CD4-positive, alpha-beta memory T cell (primary cell): ENCODE data around the gene OSBP2. TPM values are rescaled to one million over a fixed set of nuclear protein-coding genes. Genes with fewer than 3 reads are reported as not detected.

Source experiments
- CTCF ChIA-PET: fragments of 350-600 bp; sonication (Branson Sonifier 250); formaldehyde crosslinking; loops from one replicate; lab custom pipeline; 2021; ENCODE audit warnings: inconsistent platforms; ENCODE audit not compliant: partially characterized antibody; lab: Charles Lee
- POLR2A ChIA-PET: fragments of 350-600 bp; sonication (Branson Sonifier 250); formaldehyde crosslinking; loops from one replicate; lab custom pipeline; 2021; ENCODE audit not compliant: partially characterized antibody; lab: Charles Lee
- DNase-seq, 5 donors: peaks; one replicate each; pipeline versions ENCODE4 v3.0.0 to v3.0.0-alpha.2; 2020 to 2022; ENCODE audit warnings: mixed read lengths in 1 of 5
- H3K27ac ChIP-seq: one replicate; pipeline ENCODE4 v1.7.0; 2013; ENCODE audit warnings: low read depth, low read length
- H3K27me3 ChIP-seq: 2 replicates; pipeline ENCODE4 v1.7.0; 2013; ENCODE audit warnings: mild to moderate bottlenecking, low read length, moderate library complexity; ENCODE audit not compliant: insufficient read depth
- H3K36me3 ChIP-seq: 2 replicates; pipeline ENCODE4 v1.7.0; 2013; ENCODE audit warnings: mild to moderate bottlenecking, low read length, moderate library complexity; ENCODE audit not compliant: insufficient read depth
- H3K4me1 ChIP-seq: 2 replicates; pipeline ENCODE4 v1.7.0; 2013; ENCODE audit warnings: mild to moderate bottlenecking, low read length, moderate library complexity; ENCODE audit not compliant: insufficient read depth
- H3K4me3 ChIP-seq, 2 donors: one replicate each; pipeline ENCODE4 v1.7.0; 2013; ENCODE audit warnings: low read length in 2 of 2, mild to moderate bottlenecking in 1 of 2
- H3K9me3 ChIP-seq, 2 donors: one replicate each; pipeline ENCODE4 v1.7.0; 2013; ENCODE audit warnings: low read length in 2 of 2, control low read depth in 1 of 2; ENCODE audit not compliant: control insufficient read depth in 1 of 2
- H3K27ac Mint-ChIP-seq, 7 donors: one replicate each; pipeline ENCODE4 v1.8.0; 2020 to 2021; ENCODE audit warnings: mixed read lengths in 7 of 7, mild to moderate bottlenecking in 6 of 7, inconsistent platforms in 3 of 7, moderate library complexity in 3 of 7
- H3K27me3 Mint-ChIP-seq, 2 donors: one replicate each; pipeline ENCODE4 v1.8.0; 2020 to 2021; ENCODE audit warnings: mixed read lengths in 2 of 2
- H3K36me3 Mint-ChIP-seq, 2 donors: one replicate each; pipeline ENCODE4 v1.8.0; 2020 to 2021; ENCODE audit warnings: mixed read lengths in 2 of 2, inconsistent platforms in 1 of 2, mild to moderate bottlenecking in 1 of 2
- H3K4me1 Mint-ChIP-seq, 4 donors: one replicate each; pipeline ENCODE4 v1.8.0; 2020 to 2021; ENCODE audit warnings: mixed read lengths in 4 of 4, mild to moderate bottlenecking in 1 of 4
- H3K4me3 Mint-ChIP-seq, 8 donors: one replicate each; pipeline ENCODE4 v1.8.0; 2020 to 2021; ENCODE audit warnings: mixed read lengths in 8 of 8, mild to moderate bottlenecking in 7 of 8, moderate library complexity in 6 of 8, inconsistent platforms in 3 of 8
- H3K9me3 Mint-ChIP-seq, 8 donors: one replicate each; pipeline ENCODE4 v1.8.0; 2020 to 2021; ENCODE audit warnings: mixed read lengths in 8 of 8, mild to moderate bottlenecking in 5 of 8, inconsistent platforms in 3 of 8, moderate library complexity in 1 of 8
- intact Hi-C: fragments of 100-400 bp; cut with micrococcal nuclease; formaldehyde crosslinking; loops from one replicate; pipeline ENCODE4 v1.15.1; 2023
- polyA plus RNA-seq, 2 donors: library from polyadenylated mRNA; unstranded; fragments of 300-500 nt; fragmentation: Illumina TruSeq; gene quantifications; one replicate each; pipeline ENCODE4 v1.2.3, GENCODE V29; 2021
- total RNA-seq, 2 experiments: library from RNA; stranded (reverse); gene quantifications; one replicate each; pipeline ENCODE4 v1.2.3, GENCODE V29; 2021

OSBP2 gene
- total and polyA plus RNA-seq, 4 experiments from 2014 or later: 0.39 to 1.3 (median 0.74) TPM

GRCh38 chr22:30880847-30881246, 186.2 kb downstream of the OSBP2 start:
- H3K27me3 Mint-ChIP-seq: no peaks in the 10 kb centered on the region
- no peaks in the 10 kb centered on the region for H3K9me3 Mint-ChIP-seq
- Histone ChIP-seq H3K9me3 (no peaks in the 10 kb centered on the region), H3K4me3 (no peak overlapping the region), H3K27me3 (no peaks in the 10 kb centered on the region), H3K4me1 (no peaks in the 10 kb centered on the region), H3K36me3 (no peaks in the 10 kb centered on the region), H3K27ac (no peak overlapping the region)
- ChIA-PET POLR2A (no interaction called here), CTCF (no interaction called here)
- H3K4me3 Mint-ChIP-seq: no peak overlapping the region
- H3K36me3 Mint-ChIP-seq: no peaks in the 10 kb centered on the region
- intact Hi-C loops: no loop called here
- peaks cover 0 to 4% (median 0%) of the 10 kb centered on the region in 4 donors for H3K4me1 Mint-ChIP-seq
- DNase-seq: no peak
- H3K27ac Mint-ChIP-seq: no peak overlapping the region

GRCh38 chr22:30881361-30882183, 186.9 kb downstream of the OSBP2 start:
- ChIA-PET POLR2A (no interaction called here), CTCF (no interaction called here)
- no peaks in the 10 kb centered on the region for H3K27me3 Mint-ChIP-seq
- H3K4me1 Mint-ChIP-seq: peaks cover 0 to 4% (median under 1%) of the 10 kb centered on the region in 4 donors
- H3K4me1 ChIP-seq: no peaks in the 10 kb centered on the region
- H3K36me3 Mint-ChIP-seq: no peaks in the 10 kb centered on the region
- no peaks in the 10 kb centered on the region for H3K9me3 Mint-ChIP-seq
- H3K36me3 ChIP-seq: no peaks in the 10 kb centered on the region
- H3K4me3 ChIP-seq: no peak overlapping the region
- H3K27ac ChIP-seq: no peak overlapping the region
- H3K4me3 Mint-ChIP-seq: no peak overlapping the region
- no peaks in the 10 kb centered on the region for H3K9me3 ChIP-seq
- peak overlapping the region in 1 of 7 donors; percentile 7 for H3K27ac Mint-ChIP-seq
- intact Hi-C loops: no loop called here
- no peaks in the 10 kb centered on the region for H3K27me3 ChIP-seq
- DNase-seq: no peak

- CTCF ChIA-PET: no interaction called here
- no peaks in the 10 kb centered on the region for H3K27me3 Mint-ChIP-seq
- H3K27ac Mint-ChIP-seq: peak overlapping the region in 2 of 7 donors; percentile 30 to 45
- H3K36me3 Mint-ChIP-seq: peaks cover 0 to 2% of the 10 kb centered on the region in 2 donors
- no peaks in the 10 kb centered on the region for H3K9me3 Mint-ChIP-seq
- Histone ChIP-seq H3K4me1 (no peaks in the 10 kb centered on the region), H3K27me3 (no peaks in the 10 kb centered on the region), H3K36me3 (no peaks in the 10 kb centered on the region), H3K4me3 (no peak overlapping the region), H3K9me3 (no peaks in the 10 kb centered on the region), H3K27ac (no peak overlapping the region)
- POLR2A ChIA-PET: no interaction called here
- H3K4me1 Mint-ChIP-seq: peaks cover 0 to 4% (median 1%) of the 10 kb centered on the region in 4 donors
- intact Hi-C loops: no loop called here
- DNase-seq: no peak
- no peak overlapping the region for H3K4me3 Mint-ChIP-seq
Observed at GRCh38 chr22:30882184-30882717, 187.6 kb downstream of the OSBP2 start.

- POLR2A ChIA-PET: no interaction called here
- H3K27ac Mint-ChIP-seq: peak overlapping the region in 2 of 7 donors; percentile 17 to 42
- intact Hi-C loops: no loop called here
- H3K9me3 ChIP-seq: no peaks in the 10 kb centered on the region
- CTCF ChIA-PET: no interaction called here
- H3K9me3 Mint-ChIP-seq: no peaks in the 10 kb centered on the region
- H3K4me3 Mint-ChIP-seq: no peak overlapping the region
- H3K36me3 ChIP-seq: no peaks in the 10 kb centered on the region
- peaks cover 0 to 3% of the 10 kb centered on the region in 2 donors for H3K36me3 Mint-ChIP-seq
- DNase-seq: no peak
- H3K4me3 ChIP-seq: no peak overlapping the region
- H3K4me1 ChIP-seq: no peaks in the 10 kb centered on the region
- no peaks in the 10 kb centered on the region for H3K27me3 Mint-ChIP-seq
- peaks cover 0 to 4% (median 1%) of the 10 kb centered on the region in 4 donors for H3K4me1 Mint-ChIP-seq
- H3K27me3 ChIP-seq: no peaks in the 10 kb centered on the region
- no peak overlapping the region for H3K27ac ChIP-seq
Observed at GRCh38 chr22:30882974-30883533, 188.4 kb downstream of the OSBP2 start.

GRCh38 chr22:30883586-30884145, 189.0 kb downstream of the OSBP2 start:
- Histone ChIP-seq H3K36me3 (no peaks in the 10 kb centered on the region), H3K9me3 (no peaks in the 10 kb centered on the region), H3K27me3 (no peaks in the 10 kb centered on the region), H3K4me3 (no peak overlapping the region), H3K27ac (no peak overlapping the region), H3K4me1 (no peaks in the 10 kb centered on the region)
- no peak for DNase-seq
- ChIA-PET POLR2A (no interaction called here), CTCF (no interaction called here)
- H3K4me3 Mint-ChIP-seq: no peak overlapping the region
- peaks cover 1 to 3% of the 10 kb centered on the region in 2 donors for H3K36me3 Mint-ChIP-seq
- no peaks in the 10 kb centered on the region for H3K27me3 Mint-ChIP-seq
- peaks cover 0 to 4% (median 1%) of the 10 kb centered on the region in 4 donors for H3K4me1 Mint-ChIP-seq
- H3K9me3 Mint-ChIP-seq: no peaks in the 10 kb centered on the region
- intact Hi-C loops: no loop called here
- peak overlapping the region in 1 of 7 donors; percentile 31 for H3K27ac Mint-ChIP-seq

- Histone ChIP-seq H3K27me3 (no peaks in the 10 kb centered on the region), H3K27ac (no peak overlapping the region), H3K36me3 (no peaks in the 10 kb centered on the region), H3K4me1 (no peaks in the 10 kb centered on the region), H3K9me3 (no peaks in the 10 kb centered on the region), H3K4me3 (no peak overlapping the region)
- CTCF ChIA-PET: no interaction called here
- intact Hi-C loops: no loop called here
- no peaks in the 10 kb centered on the region for H3K27me3 Mint-ChIP-seq
- H3K4me1 Mint-ChIP-seq: peaks cover 0 to 4% (median 1%) of the 10 kb centered on the region in 4 donors
- no peaks in the 10 kb centered on the region for H3K9me3 Mint-ChIP-seq
- DNase-seq: no peak
- peaks cover 3 to 5% of the 10 kb centered on the region in 2 donors for H3K36me3 Mint-ChIP-seq
- POLR2A ChIA-PET: no interaction called here
- H3K27ac Mint-ChIP-seq: peak overlapping the region in 1 of 7 donors; percentile 35
- H3K4me3 Mint-ChIP-seq: no peak overlapping the region
Observed at GRCh38 chr22:30884211-30885000, 189.7 kb downstream of the OSBP2 start.

- POLR2A ChIA-PET: no interaction called here
- peaks cover 3 to 5% of the 10 kb centered on the region in 2 donors for H3K36me3 Mint-ChIP-seq
- CTCF ChIA-PET: no interaction called here
- no peak for DNase-seq
- H3K9me3 Mint-ChIP-seq: no peaks in the 10 kb centered on the region
- Histone ChIP-seq H3K27ac (no peak overlapping the region), H3K4me3 (no peak overlapping the region), H3K4me1 (no peaks in the 10 kb centered on the region), H3K27me3 (no peaks in the 10 kb centered on the region), H3K36me3 (no peaks in the 10 kb centered on the region), H3K9me3 (no peaks in the 10 kb centered on the region)
- no peak overlapping the region for H3K4me3 Mint-ChIP-seq
- intact Hi-C loops: no loop called here
- H3K27ac Mint-ChIP-seq: no peak overlapping the region
- peaks cover 0 to 4% (median 1%) of the 10 kb centered on the region in 4 donors for H3K4me1 Mint-ChIP-seq
- H3K27me3 Mint-ChIP-seq: no peaks in the 10 kb centered on the region
Observed at GRCh38 chr22:30885001-30885366, 190.3 kb downstream of the OSBP2 start.
